K562 (cell line): ENCODE data around the gene ATP2B1. TPM values are rescaled to one million over a fixed set of nuclear protein-coding genes. Genes with fewer than 3 reads are reported as not detected.

Experiments
- ADNP ChIP-seq: fragments of 200-800 bp; sonication (Bioruptor generic); IDR thresholded peaks from 2 replicates; pipeline ENCODE4 v1.6.1; 2016; ENCODE audit warnings: missing genetic modification characterization, missing compliant biosample characterization
- BCOR ChIP-seq: fragments of 450-650 bp; IDR thresholded peaks from 2 replicates; pipeline ENCODE4 v1.6.1; 2016
- BHLHE40 ChIP-seq: IDR thresholded peaks from 2 replicates; pipeline ENCODE4 v1.6.1; 2011; ENCODE audit warnings: low read length, improper control_type of control experiment
- COPS2 ChIP-seq: fragments of 450-650 bp; conservative IDR thresholded peaks from 2 replicates; pipeline ENCODE4 v1.6.1; 2016; ENCODE audit warnings: mild to moderate bottlenecking, moderate library complexity
- CREB3L1 ChIP-seq: fragments of 450-650 bp; IDR thresholded peaks from 2 replicates; pipeline ENCODE4 v1.6.1; 2014; ENCODE audit warnings: low read depth, mild to moderate bottlenecking, moderate library complexity, borderline replicate concordance
- DMBX1 ChIP-seq: fragments of 250-450 bp; sonication (Bioruptor Pico); IDR thresholded peaks from 2 replicates; pipeline ENCODE4 v1.8.0; 2022; ENCODE audit warnings: inconsistent platforms, mild to moderate bottlenecking, moderate library complexity, borderline replicate concordance
- FOXP1 ChIP-seq: sonication (generic); formaldehyde crosslinking; IDR thresholded peaks from 2 replicates; pipeline ENCODE4 v1.8.0; 2022; ENCODE audit warnings: mild to moderate bottlenecking, missing genetic modification reagents
- KDM1A ChIP-seq, 2 experiments: fragments of 450-650 bp; IDR thresholded peaks; 2 replicates each; pipeline ENCODE4 v1.6.1; 2016; ENCODE audit warnings: mild to moderate bottlenecking in 2 of 2
- NCOA6 ChIP-seq: fragments of 450-650 bp; IDR thresholded peaks from 2 replicates; pipeline ENCODE4 v1.6.1; 2017; ENCODE audit warnings: mild to moderate bottlenecking
- NFE2 ChIP-seq: IDR thresholded peaks from 2 replicates; pipeline ENCODE4 v1.6.1; 2014; ENCODE audit warnings: antibody characterized with exemption, low read depth
- PHF21A ChIP-seq: fragments of 450-650 bp; IDR thresholded peaks from 2 replicates; pipeline ENCODE4 v1.6.1; 2017; ENCODE audit warnings: low read depth, borderline replicate concordance
- RBBP5 ChIP-seq: fragments of 200-600 bp; sonication (generic); IDR thresholded peaks from 2 replicates; pipeline ENCODE4 v1.6.1; 2012; ENCODE audit warnings: borderline replicate concordance, mild to moderate bottlenecking, low read length, control low read depth, inconsistent platforms; ENCODE audit not compliant: insufficient read depth, poor library complexity, severe bottlenecking
- RBM22 ChIP-seq: fragments of 200-400 bp; formaldehyde crosslinking; IDR thresholded peaks from 2 replicates; pipeline ENCODE4 v1.6.1; 2018; ENCODE audit warnings: low read length, low read depth; ENCODE audit not compliant: poor library complexity, severe bottlenecking
- RERE ChIP-seq: sonication (generic); formaldehyde crosslinking; IDR thresholded peaks from 2 replicates; pipeline ENCODE4 v1.8.0; 2023; ENCODE audit warnings: missing genetic modification reagents, mild to moderate bottlenecking, borderline replicate concordance
- RFX1 ChIP-seq: fragments of 450-650 bp; IDR thresholded peaks from 2 replicates; pipeline ENCODE4 v1.6.1; 2016; ENCODE audit warnings: mild to moderate bottlenecking, moderate library complexity
- SIN3B ChIP-seq: fragments of 450-650 bp; IDR thresholded peaks from 2 replicates; pipeline ENCODE4 v1.6.1; 2017; ENCODE audit warnings: low read depth, mild to moderate bottlenecking, moderate library complexity
- TARDBP ChIP-seq: fragments of 450-650 bp; IDR thresholded peaks from 2 replicates; pipeline ENCODE4 v1.6.1; 2016
- TRIM25 ChIP-seq: fragments of 450-650 bp; IDR thresholded peaks from 2 replicates; pipeline ENCODE4 v1.7.0; 2016; ENCODE audit warnings: borderline replicate concordance
- ZFX ChIP-seq: sonication (generic); formaldehyde crosslinking; IDR thresholded peaks from 2 replicates; pipeline ENCODE4 v1.8.0; 2022; ENCODE audit warnings: mild to moderate bottlenecking, missing genetic modification reagents, moderate library complexity
- ZNF184 ChIP-seq: sonication (generic); formaldehyde crosslinking; IDR thresholded peaks from 2 replicates; pipeline ENCODE4 v1.5.0; 2020; ENCODE audit warnings: missing genetic modification reagents
- ZNF347 ChIP-seq: fragments of 450-650 bp; formaldehyde crosslinking; IDR thresholded peaks from 2 replicates; pipeline ENCODE4 v1.4.0; 2020; ENCODE audit warnings: low read depth, mild to moderate bottlenecking, moderate library complexity
- ZNF444 ChIP-seq: fragments of 250-450 bp; sonication (Bioruptor Pico); IDR thresholded peaks from 2 replicates; pipeline ENCODE4 v1.4.0; 2020; ENCODE audit warnings: mild to moderate bottlenecking, moderate library complexity
- polyA plus RNA-seq, 8 experiments: library from polyadenylated mRNA; depleted of rRNA in 4 of 8; stranded (reverse) in 5 of 8; unstranded in 3 of 8; fragments of >200 nt; fragmentation: Nextera tagmentation in 2 of 8; fragmentation: Illumina TruSeq in 1 of 8; extraction: Ambion mirVana in 2 of 8; extraction: Trizol in 1 of 8; gene quantifications; 2 replicates each; pipeline versions ENCODE4 v1.2.1 to v1.2.3, GENCODE V29; 2011 to 2014; ENCODE audit warnings: inconsistent platforms in 1 of 8, missing spikeins in 1 of 8
- total RNA-seq, 7 experiments: library from RNA; depleted of rRNA in 6 of 7; stranded (reverse); fragments of >200 nt in 6 of 7; fragmentation: Illumina TruSeq in 2 of 7; extraction: Trizol in 2 of 7; gene quantifications; 2 replicates each; pipeline versions ENCODE4 v1.2.1 to v1.2.3, GENCODE V29; 2011 to 2021; ENCODE audit warnings: low replicate concordance in 1 of 7

Gene ATP2B1
- total and polyA plus RNA-seq, 9 of the 15 experiments (the other 6 are each of a cell fraction or from before 2014, with no cell fraction given): 8.6 to 39.0 (median 27.8) TPM

GRCh38 chr12:89701606-89702206 lies 6.9 kb downstream of the ATP2B1 start (continued):
- TF ChIP-seq BCOR: peak; percentile 59; the same call in 1 of the 2 replicates
- TF ChIP-seq CREB3L1: no peak
- TF ChIP-seq ZNF444: no peak
- TF ChIP-seq RBM22: no peak
- TF ChIP-seq ZNF184 (CRISPR knock-in tag): no peak
- TF ChIP-seq NCOA6: no peak
- TF ChIP-seq NFE2: peak; percentile 49
- TF ChIP-seq BHLHE40: no peak
- no peak for TF ChIP-seq PHF21A
- TF ChIP-seq ZFX (CRISPR knock-in tag): no peak
- no peak for TF ChIP-seq RERE (CRISPR knock-in tag)
- TF ChIP-seq KDM1A (IDR thresholded peaks at IDR 0.05): 0 out of 4 replicates have a peak, but pooled peaks of 1 of the 2 experiments have one; percentile 14
- no peak for TF ChIP-seq COPS2
- no peak for TF ChIP-seq FOXP1 (CRISPR knock-in tag)
- no peak for TF ChIP-seq DMBX1 (CRISPR knock-in tag)
- no peak for TF ChIP-seq RBBP5
- TF ChIP-seq TRIM25: no peak
- no peak for TF ChIP-seq RFX1
- TF ChIP-seq TARDBP: no peak
- peak; percentile 24; the same call in 1 of the 2 replicates for TF ChIP-seq ADNP (tag)
- no peak for TF ChIP-seq SIN3B
- no peak for TF ChIP-seq ZNF347 (CRISPR knock-in tag)
